Sigmoid colon (tissue), 7 donors: ENCODE measurements around the gene RPL7A. TPM values are rescaled to one million over a fixed set of nuclear protein-coding genes. Genes with fewer than 3 reads are reported as not detected.

ENCODE experiments used
- DNase-seq: peaks from one replicate; pipeline ENCODE4 v3.0.0-alpha.2; 2019
- H3K27ac ChIP-seq, 4 donors: fragments of 200-600 bp; sonication (generic); one replicate each; pipeline ENCODE4 v1.5.1; 2016 to 2019; ENCODE audit warnings: mild to moderate bottlenecking in 1 of 4
- H3K27me3 ChIP-seq, 3 donors: fragments of 200-600 bp; sonication (generic); one replicate each; pipeline ENCODE4 v1.5.1; 2019; ENCODE audit warnings: mild to moderate bottlenecking in 1 of 3
- H3K36me3 ChIP-seq, 4 donors: fragments of 200-600 bp; sonication (generic); one replicate each; pipeline ENCODE4 v1.5.1; 2016 to 2019
- H3K4me1 ChIP-seq, 4 donors: fragments of 200-600 bp; sonication (generic); one replicate each; pipeline ENCODE4 v1.5.1; 2017 to 2019
- H3K4me3 ChIP-seq, 4 donors: fragments of 200-600 bp; sonication (generic); one replicate each; pipeline ENCODE4 v1.5.1; 2017 to 2019; ENCODE audit warnings: mild to moderate bottlenecking in 2 of 4, moderate library complexity in 1 of 4
- H3K9me3 ChIP-seq, 4 donors: fragments of 200-600 bp in 3 of 4; sonication (generic) in 3 of 4; one replicate each; pipeline versions ENCODE4 v1.5.1 to v1.6.1; 2013 to 2019
- EP300 ChIP-seq, 4 donors: sonication (generic); formaldehyde crosslinking; IDR thresholded peaks; one replicate each; pipeline ENCODE4 v1.6.1; 2017; ENCODE audit warnings: antibody characterized with exemption in 4 of 4
- POLR2A ChIP-seq, 2 donors: fragments of 450-650 bp; IDR thresholded peaks; one replicate each; pipeline ENCODE4 v1.6.1; 2016; ENCODE audit warnings: antibody characterized with exemption in 2 of 2, mild to moderate bottlenecking in 2 of 2, moderate library complexity in 2 of 2
- POLR2AphosphoS5 ChIP-seq, 4 donors: sonication (generic); formaldehyde crosslinking; IDR thresholded peaks; one replicate each; pipeline ENCODE4 v1.6.1; 2017; ENCODE audit warnings: antibody characterized with exemption in 4 of 4
- WGBS, 2 donors: extraction: QIAGEN DNeasy Blood & Tissue Kit; methylation state at CpG; one replicate each; pipeline ENCODE4 v1.1.7; 2013; 5-methylcytosine and 5-hydroxymethylcytosine counted together
- intact Hi-C: fragments of 100-400 bp; cut with DNase I; formaldehyde crosslinking; loops from one replicate; pipeline ENCODE4 v1.15.1; 2023
- polyA plus RNA-seq, 3 donors: library from polyadenylated mRNA; stranded (reverse); fragments of 200-250 nt; gene quantifications; one replicate each; pipeline ENCODE4 v1.2.3, GENCODE V29; 2013
- total RNA-seq, 4 donors: library from RNA; depleted of rRNA; stranded (reverse); fragments of >200 nt; gene quantifications; one replicate each; pipeline ENCODE4 v1.1.0, GENCODE V29; 2016
- TF ChIP-seq, protein P1 (sequence below), 4 experiments: fragments of 450-650 bp in 3 of 4; fragments of 200-600 bp in 1 of 4; IDR thresholded peaks; one replicate each; pipeline ENCODE4 v1.5.1; 2016 to 2019; ENCODE audit warnings: antibody characterized with exemption in 4 of 4, mild to moderate bottlenecking in 3 of 4, moderate library complexity in 2 of 4
- donor health status: healthy with polysubstance abuse.
- donor health status: Bipolar disorder and iron deficiency.
- donor health status: healthy.

RPL7A gene
- total and polyA plus RNA-seq, 7 donors, result 2,027 to 4,020 (median 2,494) TPM

DNA sequence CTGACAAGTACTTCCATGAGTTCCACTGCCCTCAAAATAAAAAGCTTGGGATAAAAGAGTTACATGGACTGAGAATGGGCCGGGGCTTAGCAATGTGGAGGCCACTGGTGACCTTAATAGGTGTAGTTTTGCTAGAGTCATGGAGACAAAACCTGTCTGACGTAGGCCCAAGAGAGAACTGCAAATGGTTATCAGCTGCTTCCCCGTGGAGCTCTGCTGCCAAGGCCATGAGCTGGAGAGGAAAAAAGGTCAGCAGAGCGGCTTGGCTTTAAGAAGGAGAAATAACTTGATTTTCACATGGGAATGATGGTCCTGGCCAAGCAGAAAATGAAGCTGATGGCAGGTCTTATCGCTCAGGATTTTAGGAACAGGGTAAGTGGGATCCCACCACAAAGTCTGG is 8.4 kb upstream of the RPL7A start:
- WGBS, 2 donors, result 87 to 90% methylated on average over 5 of the region's 5 CpGs

DNA sequence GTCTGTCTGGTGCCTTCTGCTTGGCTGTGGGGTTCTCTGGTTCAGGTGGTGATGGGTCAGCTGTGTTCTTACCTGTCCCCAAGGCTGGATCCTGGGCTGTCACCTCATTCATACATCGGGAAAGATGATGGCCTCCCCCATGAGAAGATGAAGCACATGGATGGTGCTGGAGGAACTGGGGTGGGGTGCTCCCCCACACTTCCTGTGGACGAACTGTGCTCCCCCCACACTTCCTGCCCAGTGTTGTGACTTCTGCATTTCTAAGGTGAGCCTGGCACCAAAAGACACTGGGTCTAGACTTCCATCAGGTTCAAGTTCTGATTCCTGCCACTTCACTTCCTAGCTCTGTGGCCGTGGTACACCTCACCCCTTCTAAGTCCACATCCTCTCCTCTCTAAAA is 7.8 kb upstream of the RPL7A start:
- no peaks in the 10 kb centered on the region for H3K27me3 ChIP-seq
- H3K36me3 ChIP-seq, result peaks cover 33 to 72% (median 44%) of the 10 kb centered on the region in 4 donors
- H3K4me1 ChIP-seq, result peaks cover 0 to 13% (median 9%) of the 10 kb centered on the region in 4 donors
- no peak for TF ChIP-seq POLR2A (IDR thresholded peaks at IDR 0.05)
- WGBS, 2 donors, result 52 to 81% methylated on average over 3 of the region's 3 CpGs
- no peaks in the 10 kb centered on the region for H3K9me3 ChIP-seq
- DNase-seq, result no peak
- no peak overlapping the region for H3K27ac ChIP-seq
- no peak overlapping the region for H3K4me3 ChIP-seq
- intact Hi-C loops, result no loop called here

More for the DNA sequence above, 8.4 kb upstream of the RPL7A start:
- intact Hi-C loops, result loop anchor here (10.0 kb wide), 1 partner anchor 315 kb away; no protein-coding TSS in a partner anchor
- Histone ChIP-seq H3K4me1 (peaks cover 0 to 19% (median 15%) of the 10 kb centered on the region in 4 donors), H3K36me3 (peaks cover 31 to 68% (median 41%) of the 10 kb centered on the region in 4 donors), H3K9me3 (no peaks in the 10 kb centered on the region), H3K27me3 (no peaks in the 10 kb centered on the region), H3K27ac (no peak overlapping the region), H3K4me3 (no peak overlapping the region)
- DNase-seq, result no peak
- TF ChIP-seq POLR2A (IDR thresholded peaks at IDR 0.05), result no peak
- no peak for TF ChIP-seq POLR2AphosphoS5 (IDR thresholded peaks at IDR 0.05)
- TF ChIP-seq, protein P1, sequence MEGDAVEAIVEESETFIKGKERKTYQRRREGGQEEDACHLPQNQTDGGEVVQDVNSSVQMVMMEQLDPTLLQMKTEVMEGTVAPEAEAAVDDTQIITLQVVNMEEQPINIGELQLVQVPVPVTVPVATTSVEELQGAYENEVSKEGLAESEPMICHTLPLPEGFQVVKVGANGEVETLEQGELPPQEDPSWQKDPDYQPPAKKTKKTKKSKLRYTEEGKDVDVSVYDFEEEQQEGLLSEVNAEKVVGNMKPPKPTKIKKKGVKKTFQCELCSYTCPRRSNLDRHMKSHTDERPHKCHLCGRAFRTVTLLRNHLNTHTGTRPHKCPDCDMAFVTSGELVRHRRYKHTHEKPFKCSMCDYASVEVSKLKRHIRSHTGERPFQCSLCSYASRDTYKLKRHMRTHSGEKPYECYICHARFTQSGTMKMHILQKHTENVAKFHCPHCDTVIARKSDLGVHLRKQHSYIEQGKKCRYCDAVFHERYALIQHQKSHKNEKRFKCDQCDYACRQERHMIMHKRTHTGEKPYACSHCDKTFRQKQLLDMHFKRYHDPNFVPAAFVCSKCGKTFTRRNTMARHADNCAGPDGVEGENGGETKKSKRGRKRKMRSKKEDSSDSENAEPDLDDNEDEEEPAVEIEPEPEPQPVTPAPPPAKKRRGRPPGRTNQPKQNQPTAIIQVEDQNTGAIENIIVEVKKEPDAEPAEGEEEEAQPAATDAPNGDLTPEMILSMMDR (IDR thresholded peaks at IDR 0.05), result no peak
- no peak for TF ChIP-seq EP300 (IDR thresholded peaks at IDR 0.05)

GRCh38 chr9:133340916-133341315 is 7.1 kb upstream of the RPL7A start:
- H3K9me3 ChIP-seq, result no peaks in the 10 kb centered on the region
- 88 to 91% methylated on average over 13 of the region's 13 CpGs for WGBS, 2 donors
- no peaks in the 10 kb centered on the region for H3K27me3 ChIP-seq
- intact Hi-C loops, result no loop called here
- peaks cover 33 to 78% (median 47%) of the 10 kb centered on the region in 4 donors for H3K36me3 ChIP-seq
- no peak for TF ChIP-seq POLR2A (IDR thresholded peaks at IDR 0.05)
- TF ChIP-seq EP300 (IDR thresholded peaks at IDR 0.05), result no peak
- TF ChIP-seq, protein P1 (IDR thresholded peaks at IDR 0.05), result no peak
- TF ChIP-seq POLR2AphosphoS5 (IDR thresholded peaks at IDR 0.05), result no peak
- no peak overlapping the region for H3K4me3 ChIP-seq
- peak overlapping the region in 2 of 4 donors; percentile 4 to 25 for H3K27ac ChIP-seq
- no peak for DNase-seq
- peaks cover 0 to 11% (median 9%) of the 10 kb centered on the region in 4 donors for H3K4me1 ChIP-seq

- peak overlapping the region in 3 of 4 donors; percentile 4 to 25 (median 25) for H3K27ac ChIP-seq
- TF ChIP-seq POLR2AphosphoS5 (IDR thresholded peaks at IDR 0.05) (peak in 1 of 4 donors; percentile 33), EP300 (IDR thresholded peaks at IDR 0.05) (no peak)
- TF ChIP-seq, protein P1 (IDR thresholded peaks at IDR 0.05), result no peak
- DNase-seq, result peak; percentile 82
- H3K4me1 ChIP-seq, result peaks cover 0 to 13% (median 13%) of the 10 kb centered on the region in 4 donors
- no peak overlapping the region for H3K4me3 ChIP-seq
- no peaks in the 10 kb centered on the region for H3K9me3 ChIP-seq
- H3K27me3 ChIP-seq, result no peaks in the 10 kb centered on the region
- intact Hi-C loops, result no loop called here
- peaks cover 33 to 78% (median 48%) of the 10 kb centered on the region in 4 donors for H3K36me3 ChIP-seq
- WGBS, 2 donors, result 85 to 88% methylated on average over 15 of the region's 15 CpGs
Observed at GRCh38 chr9:133341369-133342068, 6.5 kb upstream of the RPL7A start.

DNA sequence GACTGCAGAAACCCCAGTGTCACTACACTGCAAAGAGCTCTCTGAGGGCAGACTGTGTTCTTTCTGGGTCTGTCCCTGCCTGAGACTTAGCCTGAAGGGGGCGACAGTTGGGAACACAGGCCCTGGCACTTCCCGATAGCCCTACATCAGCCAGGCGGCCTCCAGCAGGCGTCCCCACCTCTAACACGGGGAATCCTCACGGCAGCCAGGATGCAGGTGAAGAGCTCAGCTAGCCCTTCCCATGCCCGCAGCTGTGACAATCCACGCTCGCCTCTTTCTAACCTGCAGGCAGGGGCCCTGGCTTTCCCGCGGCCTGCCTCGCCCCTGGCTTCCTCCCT is 6.0 kb upstream of the RPL7A start:
- H3K27ac ChIP-seq, result no peak overlapping the region
- peaks cover 33 to 78% (median 48%) of the 10 kb centered on the region in 4 donors for H3K36me3 ChIP-seq
- no peak for DNase-seq
- peaks cover 0 to 14% (median 14%) of the 10 kb centered on the region in 4 donors for H3K4me1 ChIP-seq
- no peaks in the 10 kb centered on the region for H3K9me3 ChIP-seq
- WGBS, 2 donors, result 83 to 87% methylated on average over 12 of the region's 12 CpGs
- no peak overlapping the region for H3K4me3 ChIP-seq
- no peaks in the 10 kb centered on the region for H3K27me3 ChIP-seq
- TF ChIP-seq, protein P1 (IDR thresholded peaks at IDR 0.05), result no peak
- TF ChIP-seq POLR2A (IDR thresholded peaks at IDR 0.05) (no peak), POLR2AphosphoS5 (IDR thresholded peaks at IDR 0.05) (no peak), EP300 (IDR thresholded peaks at IDR 0.05) (no peak)
- intact Hi-C loops, result no loop called here
